DMS79 treated with DMSO at 0.1 percent for 48 hours (cell line): Measurements from ENCODE around the gene HSP90AA1.

Source experiments
- DNase-seq: peaks from one replicate; lab custom pipeline; 2025; lab: John Stamatoyannopoulos, UW

HSP90AA1 gene

DNA sequence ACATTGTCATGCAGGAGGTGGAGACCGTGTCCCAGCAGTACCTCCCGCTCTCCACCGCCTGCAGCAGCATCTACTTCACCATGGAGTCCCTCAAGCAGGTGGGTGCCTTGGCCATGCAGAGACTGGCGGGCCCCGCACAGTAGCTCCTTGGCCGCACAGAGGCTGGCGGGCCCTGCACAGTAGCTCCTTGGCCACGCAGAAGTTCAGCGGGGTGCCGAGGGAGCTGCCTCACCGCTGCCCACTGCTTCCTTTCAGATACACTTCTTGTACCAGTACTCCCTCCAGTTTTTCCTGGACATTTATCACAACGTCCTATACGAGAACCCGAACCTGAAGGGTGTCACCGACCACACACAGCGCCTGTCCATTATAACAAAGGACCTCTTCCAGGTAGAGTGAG is 47.7 kb downstream of the HSP90AA1 start:
- no peak for DNase-seq

DNA sequence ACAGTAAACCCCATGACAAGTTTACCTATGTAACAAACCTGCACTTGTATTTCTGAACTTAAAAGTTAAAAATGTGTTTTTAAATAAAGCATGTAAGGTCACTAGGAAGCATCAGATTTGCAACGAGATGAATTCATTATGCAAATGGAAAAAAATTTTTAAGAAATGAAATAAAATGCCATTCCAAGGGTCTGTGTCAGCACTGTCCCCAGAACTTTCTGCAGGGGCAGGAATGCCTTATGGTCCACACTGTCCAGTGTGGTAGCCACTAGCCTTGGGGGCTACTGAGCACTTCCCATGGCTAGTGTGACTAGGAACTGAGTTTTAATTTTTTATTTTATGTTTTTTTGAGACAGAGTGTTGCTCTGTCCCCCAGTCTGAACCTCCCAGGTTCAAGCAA is 49.2 kb downstream of the HSP90AA1 start:
- DNase-seq, result no peak

DNA sequence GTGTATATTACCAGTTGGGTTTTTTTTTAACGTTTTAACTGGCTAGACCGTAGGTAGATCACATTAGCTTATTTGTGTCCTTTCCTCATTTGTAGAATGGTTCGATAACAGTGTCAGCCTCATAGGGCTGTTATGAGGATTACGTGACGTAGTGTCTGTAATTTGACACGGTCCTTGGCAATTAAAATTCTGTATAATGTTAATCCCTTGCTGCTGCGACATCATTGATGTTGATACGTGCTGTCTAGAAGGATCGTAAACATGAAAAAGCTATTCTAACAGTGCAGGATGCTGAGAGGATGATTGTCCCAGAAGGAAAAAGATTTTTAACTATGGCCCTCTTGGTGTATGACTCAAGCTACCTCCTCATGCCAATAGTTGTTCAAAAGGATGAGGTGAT is 50.9 kb downstream of the HSP90AA1 start:
- no peak for DNase-seq

DNA sequence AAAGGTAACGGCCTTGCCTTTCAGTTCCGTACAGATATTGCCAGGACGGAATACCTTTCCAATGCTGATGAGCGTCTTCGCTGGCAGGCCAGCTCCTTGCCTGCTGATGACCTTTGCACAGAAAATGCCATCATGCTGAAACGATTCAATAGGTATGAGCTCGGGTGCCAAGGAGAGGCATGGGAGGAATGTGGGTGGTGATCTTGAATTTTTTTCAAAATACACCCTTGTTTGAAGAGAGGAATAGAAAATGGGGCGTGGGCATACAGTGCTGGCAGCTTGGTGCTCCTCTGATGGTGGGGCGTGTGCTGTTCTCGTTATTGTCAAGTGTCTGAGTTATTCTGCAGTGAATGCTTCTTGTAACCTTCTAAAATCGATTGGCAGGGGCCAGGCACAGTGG is 52.5 kb downstream of the HSP90AA1 start:
- no peak for DNase-seq

DNA sequence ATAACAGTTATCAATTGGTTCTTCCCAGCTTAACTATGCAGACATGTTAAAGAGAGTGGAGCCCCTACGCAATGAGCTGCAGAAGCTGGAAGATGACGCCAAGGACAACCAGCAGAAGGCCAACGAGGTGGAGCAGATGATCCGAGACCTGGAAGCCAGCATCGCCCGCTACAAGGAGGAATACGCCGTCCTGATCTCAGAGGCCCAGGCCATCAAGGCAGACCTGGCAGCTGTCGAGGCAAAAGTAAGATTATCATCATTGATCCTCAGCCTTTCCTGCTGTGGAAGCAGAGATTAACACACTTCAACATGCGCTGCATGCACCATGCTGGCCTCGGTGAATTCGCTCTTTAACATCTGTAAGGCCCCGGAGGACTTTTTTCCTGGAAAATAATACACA is 53.6 kb downstream of the HSP90AA1 start:
- DNase-seq, result no peak
